Astrocyte (in vitro differentiated cells and primary cell): Measurements from ENCODE around the gene RPS25. TPM values are rescaled to one million over a fixed set of nuclear protein-coding genes. Genes with fewer than 3 reads are reported as not detected.

Experiments used
- DNase-seq: peaks from one replicate; pipeline ENCODE4 v3.0.0-alpha.2; 2010; ENCODE audit warnings: low read depth
- FAIRE-seq: peaks from 2 replicates; lab custom pipeline; 2011; peaks lifted over from hg19 to GRCh38; lab: Jason Lieb, UNC
- H2AFZ ChIP-seq: 2 replicates; pipeline ENCODE4 v1.6.0; 2012; ENCODE audit warnings: low read depth, low read length, inconsistent platforms
- H3K27ac ChIP-seq: 2 replicates; pipeline ENCODE4 v1.5.1; 2011; ENCODE audit warnings: low read depth, low read length, inconsistent platforms
- H3K27me3 ChIP-seq: 2 replicates; pipeline ENCODE4 v1.6.0; 2011; ENCODE audit warnings: low read length, inconsistent platforms; ENCODE audit not compliant: insufficient read depth
- H3K36me3 ChIP-seq: 2 replicates; pipeline ENCODE4 v1.5.1; 2011; ENCODE audit warnings: low read length, inconsistent platforms; ENCODE audit not compliant: insufficient read depth
- H3K4me1 ChIP-seq: 2 replicates; pipeline ENCODE4 v1.5.1; 2011; ENCODE audit warnings: low read length, inconsistent platforms; ENCODE audit not compliant: insufficient read depth
- H3K4me2 ChIP-seq: 2 replicates; pipeline ENCODE4 v1.6.0; 2012; ENCODE audit warnings: low read length, inconsistent platforms
- H3K4me3 ChIP-seq: 2 replicates; pipeline ENCODE4 v1.5.1; 2011; ENCODE audit warnings: low read depth, mild to moderate bottlenecking, low read length, inconsistent platforms; ENCODE audit not compliant: insufficient read depth
- H3K79me2 ChIP-seq: 2 replicates; pipeline ENCODE4 v1.6.0; 2012; ENCODE audit warnings: mild to moderate bottlenecking, low read length, inconsistent platforms; ENCODE audit not compliant: insufficient read depth
- H3K9ac ChIP-seq: 2 replicates; pipeline ENCODE4 v1.6.0; 2012; ENCODE audit warnings: mild to moderate bottlenecking, low read length, inconsistent platforms
- H3K9me3 ChIP-seq: 2 replicates; pipeline ENCODE4 v1.5.1; 2012; ENCODE audit warnings: low read depth, mild to moderate bottlenecking, low read length, inconsistent platforms; ENCODE audit not compliant: insufficient read depth
- H4K20me1 ChIP-seq: 2 replicates; pipeline ENCODE4 v1.6.0; 2012; ENCODE audit warnings: low read length, inconsistent platforms; ENCODE audit not compliant: insufficient read depth
- H3K27ac Mint-ChIP-seq: one replicate; pipeline ENCODE4 v1.8.0; 2021; ENCODE audit warnings: mild to moderate bottlenecking, mixed read lengths; ENCODE audit not compliant: unreplicated experiment
- H3K27me3 Mint-ChIP-seq: one replicate; pipeline ENCODE4 v1.8.0; 2021; ENCODE audit warnings: low read depth, mixed read lengths; ENCODE audit not compliant: unreplicated experiment
- H3K36me3 Mint-ChIP-seq: one replicate; pipeline ENCODE4 v1.8.0; 2021; ENCODE audit warnings: low read depth, mixed read lengths; ENCODE audit not compliant: unreplicated experiment
- H3K4me1 Mint-ChIP-seq: one replicate; pipeline ENCODE4 v1.8.0; 2021; ENCODE audit warnings: low read depth, mixed read lengths; ENCODE audit not compliant: unreplicated experiment
- H3K4me3 Mint-ChIP-seq: one replicate; pipeline ENCODE4 v1.8.0; 2021; ENCODE audit warnings: mild to moderate bottlenecking, moderate library complexity, mixed read lengths; ENCODE audit not compliant: unreplicated experiment
- H3K9me3 Mint-ChIP-seq: one replicate; pipeline ENCODE4 v1.8.0; 2021; ENCODE audit warnings: mild to moderate bottlenecking, mixed read lengths; ENCODE audit not compliant: unreplicated experiment
- EZH2 ChIP-seq: IDR thresholded peaks from 2 replicates; pipeline ENCODE4 v1.6.1; 2012; ENCODE audit warnings: mild to moderate bottlenecking, low read length, inconsistent platforms; ENCODE audit not compliant: insufficient read depth
- total RNA-seq: library from RNA; stranded (reverse); gene quantifications from 2 replicates; pipeline ENCODE4 v1.2.1, GENCODE V29; 2021
- TF ChIP-seq, protein P1 (sequence below): IDR thresholded peaks from 2 replicates; pipeline ENCODE4 v1.5.1; 2011; ENCODE audit warnings: low read depth, mild to moderate bottlenecking, inconsistent platforms, low read length, moderate library complexity; ENCODE audit not compliant: insufficient read depth

Gene RPS25
- total RNA-seq, 1 donor from 2014 or later = 750 TPM

GRCh38 chr11:119028346-119029068, 10.4 kb upstream of the RPS25 start:
- no peak overlapping the region for H3K4me3 ChIP-seq

DNA sequence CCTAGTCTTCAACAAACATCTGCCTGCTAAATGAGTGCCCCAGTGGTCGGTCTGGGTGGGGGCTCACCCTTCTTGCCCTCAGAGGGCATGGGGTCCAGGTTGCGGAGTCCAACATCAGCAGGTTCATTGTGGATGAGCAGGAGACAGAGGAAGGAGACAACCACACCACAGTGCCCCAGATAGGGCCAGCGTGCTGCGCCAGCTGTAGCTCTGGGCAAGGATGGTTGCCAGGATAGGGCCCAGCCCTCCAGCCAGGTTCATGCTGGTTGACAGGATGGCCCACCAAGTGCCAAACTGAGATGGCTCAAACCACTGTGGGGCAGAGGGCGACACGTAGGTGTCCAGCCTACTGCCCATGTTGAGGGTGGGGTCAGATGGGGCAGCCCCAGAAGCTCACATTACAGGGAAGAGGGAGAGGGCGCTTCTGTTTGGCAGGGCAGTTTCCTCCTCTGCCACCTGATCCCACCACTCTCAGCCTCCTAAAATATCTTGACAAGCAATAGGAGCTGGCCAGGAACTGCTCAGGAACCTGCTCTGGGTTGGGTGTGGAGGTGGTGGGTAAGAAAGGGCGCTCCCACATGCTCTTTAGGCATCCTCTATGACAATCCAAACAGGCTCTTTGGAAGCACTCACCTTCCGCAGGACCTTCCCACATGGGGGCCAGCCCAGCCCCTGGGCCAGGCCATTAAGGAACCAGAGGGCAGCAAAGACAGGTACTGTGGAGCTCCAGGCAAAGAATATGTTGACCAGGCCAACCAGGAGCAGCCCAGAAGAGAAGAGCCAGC, 9.6 kb upstream of the RPS25 start:
- no peak for FAIRE-seq
- Histone ChIP-seq H3K79me2 (peaks cover under 1% of the 10 kb centered on the region), H3K9ac (no peak overlapping the region), H3K36me3 (peaks cover 6% of the 10 kb centered on the region), H4K20me1 (peaks cover 24% of the 10 kb centered on the region), H2AFZ (no peak overlapping the region), H3K9me3 (no peaks in the 10 kb centered on the region), H3K27me3 (no peaks in the 10 kb centered on the region), H3K4me2 (no peak overlapping the region), H3K4me3 (no peak overlapping the region), H3K27ac (no peak overlapping the region), H3K4me1 (peaks cover 5% of the 10 kb centered on the region)
- H3K4me1 Mint-ChIP-seq = peaks cover 20% of the 10 kb centered on the region
- H3K27me3 Mint-ChIP-seq = no peaks in the 10 kb centered on the region
- H3K9me3 Mint-ChIP-seq = no peaks in the 10 kb centered on the region
- H3K27ac Mint-ChIP-seq = no peak overlapping the region
- H3K4me3 Mint-ChIP-seq = no peak overlapping the region
- H3K36me3 Mint-ChIP-seq = peaks cover 26% of the 10 kb centered on the region
- no peak for DNase-seq
- TF ChIP-seq EZH2 = no peak
- TF ChIP-seq, protein P1, sequence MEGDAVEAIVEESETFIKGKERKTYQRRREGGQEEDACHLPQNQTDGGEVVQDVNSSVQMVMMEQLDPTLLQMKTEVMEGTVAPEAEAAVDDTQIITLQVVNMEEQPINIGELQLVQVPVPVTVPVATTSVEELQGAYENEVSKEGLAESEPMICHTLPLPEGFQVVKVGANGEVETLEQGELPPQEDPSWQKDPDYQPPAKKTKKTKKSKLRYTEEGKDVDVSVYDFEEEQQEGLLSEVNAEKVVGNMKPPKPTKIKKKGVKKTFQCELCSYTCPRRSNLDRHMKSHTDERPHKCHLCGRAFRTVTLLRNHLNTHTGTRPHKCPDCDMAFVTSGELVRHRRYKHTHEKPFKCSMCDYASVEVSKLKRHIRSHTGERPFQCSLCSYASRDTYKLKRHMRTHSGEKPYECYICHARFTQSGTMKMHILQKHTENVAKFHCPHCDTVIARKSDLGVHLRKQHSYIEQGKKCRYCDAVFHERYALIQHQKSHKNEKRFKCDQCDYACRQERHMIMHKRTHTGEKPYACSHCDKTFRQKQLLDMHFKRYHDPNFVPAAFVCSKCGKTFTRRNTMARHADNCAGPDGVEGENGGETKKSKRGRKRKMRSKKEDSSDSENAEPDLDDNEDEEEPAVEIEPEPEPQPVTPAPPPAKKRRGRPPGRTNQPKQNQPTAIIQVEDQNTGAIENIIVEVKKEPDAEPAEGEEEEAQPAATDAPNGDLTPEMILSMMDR = no peak

More at GRCh38 chr11:119028346-119029068, 10.4 kb upstream of the RPS25 start:
- Mint-ChIP-seq H3K4me1 (peaks cover 18% of the 10 kb centered on the region), H3K27ac (peak overlapping the region; percentile 75), H3K36me3 (peaks cover 23% of the 10 kb centered on the region), H3K27me3 (no peaks in the 10 kb centered on the region), H3K4me3 (peak overlapping the region; percentile 75), H3K9me3 (no peaks in the 10 kb centered on the region)
- no peak for TF ChIP-seq EZH2
- TF ChIP-seq, protein P1 = no peak
- H3K9me3 ChIP-seq = no peaks in the 10 kb centered on the region
- H3K9ac ChIP-seq = no peak overlapping the region
- peaks cover 17% of the 10 kb centered on the region for H4K20me1 ChIP-seq
- H3K36me3 ChIP-seq = peaks cover 2% of the 10 kb centered on the region
- no peak for DNase-seq
- H3K4me1 ChIP-seq = peaks cover 5% of the 10 kb centered on the region
- no peaks in the 10 kb centered on the region for H3K79me2 ChIP-seq
- no peak overlapping the region for H3K4me2 ChIP-seq
- no peak overlapping the region for H3K27ac ChIP-seq
- no peak overlapping the region for H2AFZ ChIP-seq
- no peaks in the 10 kb centered on the region for H3K27me3 ChIP-seq
- no peak for FAIRE-seq
